AG09319 (cell line): ENCODE results near the gene MRPL43.

ENCODE experiments used
- DNase-seq: peaks from one replicate; pipeline ENCODE4 v3.0.0-alpha.2; 2010; ENCODE audit warnings: low read depth; ENCODE audit errors: extremely low read depth
- TF ChIP-seq, protein P1 (sequence below): IDR thresholded peaks from 2 replicates; pipeline ENCODE4 v1.5.1; 2011; ENCODE audit warnings: low read depth, mild to moderate bottlenecking, inconsistent platforms, low read length, moderate library complexity

MRPL43 gene

DNA sequence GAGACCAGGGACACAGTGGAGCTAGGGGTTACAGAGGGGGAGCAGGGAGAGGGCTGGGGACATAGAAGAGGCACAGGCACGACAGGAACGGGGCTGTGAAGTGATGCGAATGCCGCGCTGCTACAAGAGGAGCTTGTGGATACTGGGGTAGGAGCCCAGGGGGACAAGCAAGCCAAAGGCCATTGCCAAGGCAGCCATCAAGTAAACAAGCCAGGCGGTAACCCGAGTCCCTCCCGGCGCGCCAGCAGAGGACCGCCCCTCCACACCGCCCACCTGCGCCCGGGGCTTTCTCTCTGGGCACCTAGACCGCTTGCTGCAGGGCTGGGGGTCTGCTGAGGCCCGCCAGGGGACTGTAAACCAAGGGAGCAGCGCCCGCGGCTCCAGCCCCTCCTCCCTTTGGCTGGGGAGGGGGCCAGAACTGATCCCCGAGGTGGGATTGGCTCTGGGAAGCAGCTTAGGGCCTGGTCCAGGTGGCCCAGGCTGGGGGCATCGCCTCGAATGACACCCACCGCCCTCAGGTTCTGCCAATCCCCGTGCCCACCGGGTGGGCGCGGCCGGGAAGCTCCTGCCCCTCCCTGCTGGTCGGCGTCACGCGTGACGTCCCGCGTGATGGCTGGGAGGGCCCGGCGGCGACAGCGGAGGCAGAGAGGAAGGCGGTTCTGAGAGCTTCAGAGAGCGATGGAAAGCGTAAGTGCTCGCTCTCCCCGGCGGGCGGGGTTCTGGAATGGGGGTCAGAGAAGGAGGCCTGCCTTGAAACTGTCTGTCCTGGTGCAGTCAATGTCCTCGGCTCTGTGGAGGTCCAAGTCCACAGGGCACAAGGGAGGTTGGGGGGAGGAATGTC, 44.7 kb upstream of the MRPL43 start:
- TF ChIP-seq, protein P1, sequence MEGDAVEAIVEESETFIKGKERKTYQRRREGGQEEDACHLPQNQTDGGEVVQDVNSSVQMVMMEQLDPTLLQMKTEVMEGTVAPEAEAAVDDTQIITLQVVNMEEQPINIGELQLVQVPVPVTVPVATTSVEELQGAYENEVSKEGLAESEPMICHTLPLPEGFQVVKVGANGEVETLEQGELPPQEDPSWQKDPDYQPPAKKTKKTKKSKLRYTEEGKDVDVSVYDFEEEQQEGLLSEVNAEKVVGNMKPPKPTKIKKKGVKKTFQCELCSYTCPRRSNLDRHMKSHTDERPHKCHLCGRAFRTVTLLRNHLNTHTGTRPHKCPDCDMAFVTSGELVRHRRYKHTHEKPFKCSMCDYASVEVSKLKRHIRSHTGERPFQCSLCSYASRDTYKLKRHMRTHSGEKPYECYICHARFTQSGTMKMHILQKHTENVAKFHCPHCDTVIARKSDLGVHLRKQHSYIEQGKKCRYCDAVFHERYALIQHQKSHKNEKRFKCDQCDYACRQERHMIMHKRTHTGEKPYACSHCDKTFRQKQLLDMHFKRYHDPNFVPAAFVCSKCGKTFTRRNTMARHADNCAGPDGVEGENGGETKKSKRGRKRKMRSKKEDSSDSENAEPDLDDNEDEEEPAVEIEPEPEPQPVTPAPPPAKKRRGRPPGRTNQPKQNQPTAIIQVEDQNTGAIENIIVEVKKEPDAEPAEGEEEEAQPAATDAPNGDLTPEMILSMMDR: no peak
- no peak for DNase-seq

DNA sequence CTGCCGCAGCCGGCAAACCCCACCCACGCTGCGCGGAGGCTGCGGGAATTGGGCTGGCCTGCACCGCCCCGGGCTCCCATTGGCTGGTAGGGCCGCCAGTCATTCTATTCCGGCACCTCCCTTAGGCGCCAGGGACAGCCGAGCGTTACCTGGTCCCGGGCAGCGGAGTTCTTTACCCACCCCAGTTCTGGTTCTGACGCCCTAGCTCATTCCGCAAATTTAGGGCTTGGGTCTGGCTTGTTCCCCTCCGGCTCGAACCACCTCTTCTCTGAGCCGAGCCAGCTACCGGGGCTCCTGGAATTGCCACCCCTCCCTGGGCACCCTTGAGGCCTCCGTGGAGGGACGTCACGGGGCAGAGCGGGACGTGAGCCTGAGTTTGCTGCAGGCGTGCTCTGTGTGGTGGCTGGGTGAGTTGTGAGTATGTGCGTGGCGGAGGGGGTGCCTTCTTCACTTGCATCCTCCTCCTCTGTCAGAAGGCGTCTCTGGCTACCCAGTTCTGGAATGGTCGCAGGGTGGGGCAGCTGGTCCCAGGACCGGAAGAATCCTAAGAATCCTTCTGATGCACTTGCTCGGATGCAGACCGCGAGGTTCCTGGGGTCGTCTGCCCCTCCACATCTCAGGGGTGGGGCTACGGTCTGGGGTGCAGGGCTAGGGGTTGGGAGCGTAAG, 44.0 kb upstream of the MRPL43 start, which contains the start of the genes PDZD7 and SFXN3:
PDZD7 (minus strand) TSS at position 2 of the 668 bp plus-strand sequence. CDS start 910 bp downstream, outside the sequence.
SFXN3 (plus strand) TSS at position 107 of the 668 bp plus-strand sequence. CDS start 3,461 bp downstream, outside the sequence.
- TF ChIP-seq, protein P1: no peak
- DNase-seq: peak; percentile 88

DNA sequence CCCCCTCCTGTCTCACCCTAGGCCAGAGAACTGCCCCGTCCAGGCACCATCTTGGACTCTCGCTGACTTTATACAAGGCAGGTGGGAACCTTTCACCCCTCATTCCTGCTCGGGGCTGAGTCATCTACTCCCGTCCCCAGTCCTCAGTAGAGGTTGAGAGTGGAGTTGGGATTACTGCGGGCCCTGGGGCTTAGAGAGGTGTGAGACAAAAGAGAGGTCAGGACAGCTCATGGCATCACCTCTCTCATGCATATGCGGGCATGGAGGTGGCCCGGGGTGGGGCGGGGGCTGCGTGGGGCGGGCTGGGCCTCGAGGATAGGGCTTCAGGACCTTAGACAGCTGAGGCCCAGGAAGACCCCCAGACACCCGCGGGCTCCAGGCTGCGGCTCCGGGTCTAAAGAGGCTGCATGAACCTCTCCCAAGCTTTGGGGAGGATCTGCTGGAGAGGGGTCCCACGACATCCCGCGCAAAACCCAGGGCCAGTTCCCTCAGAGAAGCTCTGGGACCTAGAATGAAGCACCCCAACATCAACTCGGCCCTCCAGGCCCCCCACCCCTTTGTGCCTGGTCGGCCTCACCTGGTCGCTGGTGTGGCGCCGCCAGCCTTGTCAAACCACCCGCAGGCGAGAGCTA, 43.3 kb upstream of the MRPL43 start:
- TF ChIP-seq, protein P1: no peak

GRCh38 chr10:101029520-101030295, 42.4 kb upstream of the MRPL43 start:
- DNase-seq: no peak
- TF ChIP-seq, protein P1: no peak

More for the DNA sequence above, 43.3 kb upstream of the MRPL43 start:
- no peak for DNase-seq

DNA sequence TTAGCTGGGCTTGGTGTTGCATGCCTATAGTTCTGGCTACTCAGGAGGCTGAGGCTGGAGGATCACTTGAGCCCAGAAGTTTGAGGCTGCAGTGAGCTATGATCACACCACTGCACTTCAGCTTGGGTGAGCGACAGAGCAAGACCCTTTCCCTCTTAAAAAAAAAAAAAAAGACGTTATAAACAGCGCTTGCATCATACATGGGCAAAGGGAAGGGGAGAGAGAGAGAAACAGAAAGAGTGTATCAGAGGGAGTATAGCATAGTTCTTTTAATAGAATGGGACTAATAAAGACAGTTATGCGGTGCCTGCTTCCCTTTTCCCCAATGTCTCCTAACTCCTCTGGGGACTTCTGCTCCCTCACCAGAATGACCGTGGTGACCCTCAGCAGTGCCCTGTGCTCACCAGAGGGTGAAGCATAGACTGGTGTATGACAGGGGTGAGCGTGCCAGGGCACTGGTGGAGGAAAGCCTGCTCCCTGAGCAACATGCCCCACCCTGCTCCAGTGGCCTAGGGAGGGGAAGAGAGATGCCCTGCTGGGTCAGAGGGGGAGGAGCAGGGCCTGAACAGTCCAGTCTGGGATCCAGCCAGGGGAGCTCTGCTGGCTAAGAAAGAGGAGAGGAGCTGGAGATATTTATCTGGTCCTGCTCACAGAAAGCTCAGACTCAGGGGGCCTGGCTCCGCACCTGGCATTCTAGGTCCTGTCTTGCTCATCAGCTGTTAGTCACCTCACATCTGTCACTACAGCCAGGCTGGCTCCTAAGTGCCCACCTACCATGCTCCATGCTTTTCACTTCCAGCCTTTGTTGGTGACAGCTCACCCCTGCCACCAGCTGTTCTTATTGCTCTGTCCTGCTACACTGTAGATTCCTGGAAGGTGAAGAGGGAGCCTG, 41.4 kb upstream of the MRPL43 start:
- no peak for DNase-seq
- TF ChIP-seq, protein P1: no peak

DNA sequence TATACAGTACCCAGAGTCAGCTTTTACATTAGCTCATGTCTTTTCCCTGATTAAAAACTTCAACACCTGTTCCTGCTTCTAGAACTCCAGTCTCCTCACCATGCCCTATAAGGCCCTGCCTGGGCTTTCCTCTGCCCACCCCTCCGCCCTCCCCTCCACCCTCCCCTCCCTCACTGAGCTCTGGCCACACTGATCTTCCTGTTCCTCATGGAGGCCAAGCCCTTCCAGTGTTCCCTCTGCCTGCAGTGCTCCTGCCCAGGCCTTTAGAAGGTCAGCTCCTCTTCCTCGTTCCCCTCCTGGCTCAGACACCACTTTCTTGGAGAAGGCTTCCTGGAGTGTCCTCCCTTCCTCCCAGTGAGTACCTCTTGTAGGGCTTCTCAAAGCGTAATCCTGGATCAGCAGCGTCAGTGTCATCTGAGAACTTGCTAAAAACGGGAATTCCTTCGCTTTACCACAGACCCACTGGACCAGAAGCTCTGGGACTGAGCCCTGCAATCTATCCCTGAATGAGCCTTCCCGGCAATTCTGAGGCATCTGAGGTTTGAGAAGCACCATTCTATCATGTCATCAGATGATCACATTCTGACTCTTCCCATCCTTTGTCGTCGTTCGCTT, 39.9 kb upstream of the MRPL43 start:
- DNase-seq: no peak
- TF ChIP-seq, protein P1: no peak
